ENCODE results near the gene PCGF1. TPM values are rescaled to one million over a fixed set of nuclear protein-coding genes. Genes with fewer than 3 reads are reported as not detected.

Gene PCGF1
- total and polyA plus RNA-seq, 7 donors, result 14.3 to 60.3 (median 25.6) TPM

DNA sequence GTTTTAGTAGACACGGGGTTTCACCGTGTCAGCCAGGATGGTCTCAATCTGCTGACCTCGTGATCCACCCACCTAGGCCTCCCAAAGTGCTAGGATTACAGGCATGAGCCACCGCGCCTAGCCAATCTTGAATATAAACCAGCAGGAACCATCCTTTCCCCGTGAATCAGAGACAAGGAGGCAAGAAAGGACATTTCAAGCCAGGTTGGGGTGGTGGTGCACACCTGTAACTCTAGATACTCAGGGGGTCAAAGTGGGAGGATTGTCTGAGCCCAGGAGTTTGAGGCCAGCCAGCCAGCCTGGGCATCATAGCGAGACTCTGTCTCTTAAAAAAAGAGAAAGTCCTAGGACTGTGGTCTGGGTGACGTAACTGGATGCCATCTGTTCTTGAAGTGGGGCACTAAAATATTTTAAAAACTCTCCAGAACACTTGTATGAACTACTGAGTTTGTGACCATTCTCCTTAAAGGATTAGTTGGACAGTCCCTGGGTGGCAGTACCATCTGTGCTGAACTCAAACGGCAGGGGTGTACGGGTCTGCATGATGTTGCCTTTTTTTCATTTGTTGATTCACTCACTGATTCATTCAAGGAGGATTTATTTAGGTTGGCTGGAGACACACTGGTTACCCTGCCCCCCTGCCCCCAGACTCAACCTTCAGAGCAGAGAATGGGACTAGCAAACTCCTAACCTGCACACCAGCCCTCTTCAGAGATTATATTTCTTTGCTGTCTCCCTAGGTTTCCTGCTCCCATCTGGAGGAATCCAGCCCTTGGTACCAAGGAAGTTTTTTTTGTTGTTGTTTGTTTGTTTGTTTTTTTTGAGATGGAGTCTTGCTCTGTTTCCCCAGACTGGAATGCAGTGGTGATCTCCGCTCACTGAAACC is 3.9 kb upstream of the PCGF1 start:
- WGBS, 3 donors, result 28 to 34% (median 29%) methylated on average over 11 of the region's 11 CpGs
- peaks cover 22% of the 10 kb centered on the region for H3K4me1 ChIP-seq
- peaks cover 0 to 78% (median 37%) of the 10 kb centered on the region in 3 donors for H3K27me3 ChIP-seq (ENCODE audit: insufficient read depth in 3 of 3, low read length in 2 of 3)
- no peak overlapping the region for H3K4me3 ChIP-seq
- no peak for ATAC-seq
- intact Hi-C loops (cut with DNase I), result no loop called here
- TF ChIP-seq, protein P1, sequence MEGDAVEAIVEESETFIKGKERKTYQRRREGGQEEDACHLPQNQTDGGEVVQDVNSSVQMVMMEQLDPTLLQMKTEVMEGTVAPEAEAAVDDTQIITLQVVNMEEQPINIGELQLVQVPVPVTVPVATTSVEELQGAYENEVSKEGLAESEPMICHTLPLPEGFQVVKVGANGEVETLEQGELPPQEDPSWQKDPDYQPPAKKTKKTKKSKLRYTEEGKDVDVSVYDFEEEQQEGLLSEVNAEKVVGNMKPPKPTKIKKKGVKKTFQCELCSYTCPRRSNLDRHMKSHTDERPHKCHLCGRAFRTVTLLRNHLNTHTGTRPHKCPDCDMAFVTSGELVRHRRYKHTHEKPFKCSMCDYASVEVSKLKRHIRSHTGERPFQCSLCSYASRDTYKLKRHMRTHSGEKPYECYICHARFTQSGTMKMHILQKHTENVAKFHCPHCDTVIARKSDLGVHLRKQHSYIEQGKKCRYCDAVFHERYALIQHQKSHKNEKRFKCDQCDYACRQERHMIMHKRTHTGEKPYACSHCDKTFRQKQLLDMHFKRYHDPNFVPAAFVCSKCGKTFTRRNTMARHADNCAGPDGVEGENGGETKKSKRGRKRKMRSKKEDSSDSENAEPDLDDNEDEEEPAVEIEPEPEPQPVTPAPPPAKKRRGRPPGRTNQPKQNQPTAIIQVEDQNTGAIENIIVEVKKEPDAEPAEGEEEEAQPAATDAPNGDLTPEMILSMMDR (IDR thresholded peaks at IDR 0.05), result no peak
- no peaks in the 10 kb centered on the region for H3K9me3 ChIP-seq
- no peak overlapping the region for H3K27ac ChIP-seq
- peaks cover 0 to 3% of the 10 kb centered on the region in 2 donors for H3K36me3 ChIP-seq (ENCODE audit: insufficient read depth in 1 of 2, low read depth in 1 of 2)
- no peak for DNase-seq

DNA sequence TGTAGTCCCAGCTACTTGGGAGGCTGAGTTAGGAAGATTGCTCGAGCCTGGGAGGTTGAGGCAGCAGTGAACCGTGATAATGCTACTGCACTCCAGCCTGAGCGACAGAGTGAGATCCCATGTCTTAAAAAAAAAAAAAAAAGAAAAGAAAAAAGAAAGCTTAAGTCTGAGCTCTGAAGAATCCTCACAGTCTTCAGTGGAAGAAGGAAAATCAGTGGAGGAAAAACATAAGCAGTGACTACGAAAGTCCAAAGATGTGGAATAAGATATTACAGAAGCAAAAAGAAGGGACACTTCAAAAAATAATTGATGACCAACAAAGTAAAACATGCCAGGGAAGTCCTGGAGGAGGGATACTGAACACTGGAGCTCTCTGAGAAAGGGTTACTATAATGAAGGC is 2.8 kb upstream of the PCGF1 start:
- peaks cover 0 to 13% of the 10 kb centered on the region in 2 donors for H3K36me3 ChIP-seq (ENCODE audit: insufficient read depth in 1 of 2, low read depth in 1 of 2)
- peaks cover 18% of the 10 kb centered on the region for H3K4me1 ChIP-seq
- no peak overlapping the region for H3K27ac ChIP-seq
- ATAC-seq (no peak), DNase-seq (no peak)
- TF ChIP-seq, protein P1 (IDR thresholded peaks at IDR 0.05), result no peak
- WGBS, 3 donors, result 79 to 82% (median 80%) methylated on average over 4 of the region's 4 CpGs
- intact Hi-C loops (cut with DNase I), result no loop called here
- H3K4me3 ChIP-seq, result no peak overlapping the region
- H3K27me3 ChIP-seq (ENCODE audit: insufficient read depth in 3 of 3, low read length in 2 of 3), result peaks cover 0 to 70% (median 29%) of the 10 kb centered on the region in 3 donors
- H3K9me3 ChIP-seq, result no peaks in the 10 kb centered on the region

DNA sequence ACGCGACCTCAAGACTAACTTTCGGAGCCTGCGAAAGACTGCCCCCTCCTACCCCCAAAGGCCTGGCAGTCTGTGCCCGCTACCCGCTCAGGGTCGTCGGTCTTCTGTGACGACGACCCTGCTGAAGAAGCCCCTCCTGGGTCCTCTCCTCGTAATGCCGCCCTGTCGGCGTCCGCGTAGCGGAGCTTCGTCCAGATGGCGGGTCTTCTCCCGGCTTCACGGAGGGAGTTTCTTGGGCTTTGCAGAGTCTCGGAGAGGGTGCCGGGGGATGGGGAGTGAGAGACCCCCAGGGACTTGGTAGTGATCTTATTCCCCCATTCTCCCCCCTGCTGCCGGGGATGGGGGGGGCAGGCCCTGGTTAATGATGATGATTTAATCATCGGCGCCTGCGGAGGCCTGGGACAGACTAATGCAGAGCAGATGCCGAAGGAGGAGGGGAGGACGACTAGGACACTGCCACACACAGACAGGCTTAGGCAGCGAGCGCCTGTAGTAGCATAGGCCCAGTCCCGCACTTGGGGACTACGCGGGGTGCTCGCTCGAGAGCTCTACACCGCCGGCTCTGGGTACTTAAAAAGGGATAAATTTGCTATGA is 528 bp upstream of the PCGF1 start:
- peak overlapping the region; percentile 100 for H3K27ac ChIP-seq
- H3K27me3 ChIP-seq (ENCODE audit: insufficient read depth in 3 of 3, low read length in 2 of 3), result peaks cover 0 to 68% (median 10%) of the 10 kb centered on the region in 3 donors
- WGBS, 3 donors, result 16 to 20% (median 18%) methylated on average over 38 of the region's 38 CpGs
- no peak for DNase-seq
- peak in 1 of 4 donors; percentile 14 for ATAC-seq
- peaks cover 0 to 22% of the 10 kb centered on the region in 2 donors for H3K36me3 ChIP-seq (ENCODE audit: insufficient read depth in 1 of 2, low read depth in 1 of 2)
- H3K9me3 ChIP-seq, result no peaks in the 10 kb centered on the region
- TF ChIP-seq, protein P1 (IDR thresholded peaks at IDR 0.05), result no peak
- H3K4me3 ChIP-seq, result peak overlapping the region; percentile 96
- peaks cover 13% of the 10 kb centered on the region for H3K4me1 ChIP-seq
- intact Hi-C loops (cut with DNase I), result loop anchor here (2.0 kb wide), 1 partner anchor 21 kb away; the partner anchor contains the start of genes AUP1 (in 2 of the 2) and HTRA2 (in 2 of the 2)

DNA sequence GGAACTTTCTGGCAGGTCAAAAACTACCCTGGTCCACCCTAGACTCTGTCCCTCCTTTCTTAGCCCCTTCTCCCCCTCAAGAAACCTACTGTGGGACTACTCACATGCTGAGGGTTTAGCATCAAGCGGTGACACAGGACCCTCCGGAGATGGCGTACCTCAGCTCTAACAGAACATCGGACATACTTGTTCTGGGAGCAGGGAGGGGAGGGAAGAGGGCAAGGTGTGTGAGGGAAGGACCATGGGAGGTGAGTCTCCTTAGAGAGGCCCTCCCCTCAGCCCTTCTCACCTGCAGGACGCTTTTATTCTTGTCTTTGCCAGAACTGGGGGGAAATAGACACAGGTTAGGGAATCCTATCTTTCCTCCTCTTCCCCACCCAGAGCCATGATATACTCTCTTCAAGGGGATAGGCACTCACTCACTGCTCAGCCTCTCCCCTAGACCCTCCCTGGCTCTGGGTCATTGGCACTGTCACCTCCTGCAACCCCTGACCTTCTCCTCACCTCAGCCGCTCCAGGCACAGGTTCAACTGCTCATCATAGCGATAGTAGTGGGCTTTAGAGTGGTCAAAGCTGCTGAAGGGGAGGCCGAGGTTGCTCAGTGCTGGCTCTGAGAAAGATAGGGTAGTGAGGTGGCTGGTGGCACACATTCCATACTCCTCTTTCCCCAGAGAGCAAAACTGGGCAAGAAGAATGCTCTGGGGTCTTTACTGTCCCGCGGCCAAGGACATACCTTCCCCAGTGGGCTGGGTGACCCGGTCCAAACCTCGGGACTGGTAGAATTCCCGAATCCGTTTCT is 1.8 kb downstream of the PCGF1 start:
- peaks cover 0 to 22% of the 10 kb centered on the region in 2 donors for H3K36me3 ChIP-seq (ENCODE audit: insufficient read depth in 1 of 2, low read depth in 1 of 2)
- ATAC-seq (no peak), DNase-seq (no peak)
- peaks cover 0 to 64% (median 10%) of the 10 kb centered on the region in 3 donors for H3K27me3 ChIP-seq (ENCODE audit: insufficient read depth in 3 of 3, low read length in 2 of 3)
- peaks cover 13% of the 10 kb centered on the region for H3K4me1 ChIP-seq
- intact Hi-C loops (cut with DNase I), result no loop called here
- WGBS, 3 donors, result 94 to 96% (median 95%) methylated on average over 14 of the region's 14 CpGs
- H3K9me3 ChIP-seq, result no peaks in the 10 kb centered on the region
- no peak overlapping the region for H3K4me3 ChIP-seq
- TF ChIP-seq, protein P1 (IDR thresholded peaks at IDR 0.05), result no peak
- H3K27ac ChIP-seq, result no peak overlapping the region

Measured in psoas muscle (tissue), 8 donors.